Mesenchymal stem cell (in vitro differentiated cells and primary cell): ENCODE results near the gene NXPH1.
A peak's percentile ranks its signal among the peaks of the same experiment; 100 is the strongest.

ENCODE experiments used
- DNase-seq: peaks from one replicate; pipeline ENCODE4 v3.0.0-alpha.2; 2013
- H2AFZ ChIP-seq: one replicate; pipeline ENCODE4 v1.6.1; 2013; ENCODE audit warnings: low read depth, mild to moderate bottlenecking, control low read depth, inconsistent platforms, low read length, moderate library complexity
- H2AK5ac ChIP-seq: 2 replicates; pipeline ENCODE4 v1.6.1; 2013; ENCODE audit warnings: low read length, moderate library complexity, mild to moderate bottlenecking, inconsistent platforms; ENCODE audit not compliant: severe bottlenecking
- H2BK120ac ChIP-seq: one replicate; pipeline ENCODE4 v1.6.1; 2013; ENCODE audit warnings: low read depth, mild to moderate bottlenecking, inconsistent platforms, low read length, moderate library complexity
- H2BK12ac ChIP-seq, 2 experiments: one replicate each; pipeline ENCODE4 v1.6.1; 2013; ENCODE audit warnings: inconsistent platforms in 2 of 2, low read length in 2 of 2, mild to moderate bottlenecking in 2 of 2, moderate library complexity in 2 of 2, control low read depth in 1 of 2
- H2BK15ac ChIP-seq: one replicate; pipeline ENCODE4 v1.6.1; 2013; ENCODE audit warnings: mild to moderate bottlenecking, low read depth, inconsistent platforms; ENCODE audit not compliant: poor library complexity, severe bottlenecking
- H2BK5ac ChIP-seq: 2 replicates; pipeline ENCODE4 v1.6.1; 2013; ENCODE audit warnings: low read depth, mild to moderate bottlenecking, low read length, control low read depth, inconsistent platforms; ENCODE audit not compliant: poor library complexity, severe bottlenecking
- H3K14ac ChIP-seq, 2 experiments: one replicate each; pipeline ENCODE4 v1.6.1; 2013; ENCODE audit warnings: inconsistent platforms in 2 of 2, low read length in 2 of 2, control low read depth in 1 of 2, mild to moderate bottlenecking in 1 of 2, moderate library complexity in 1 of 2
- H3K18ac ChIP-seq, 2 experiments: one replicate each; pipeline ENCODE4 v1.6.1; 2013; ENCODE audit warnings: inconsistent platforms in 2 of 2, low read length in 2 of 2, control low read depth in 1 of 2, low read depth in 1 of 2, mild to moderate bottlenecking in 1 of 2
- H3K23ac ChIP-seq, 2 experiments: one replicate each; pipeline ENCODE4 v1.6.1; 2013; ENCODE audit warnings: inconsistent platforms in 2 of 2, low read length in 2 of 2, mild to moderate bottlenecking in 2 of 2, moderate library complexity in 2 of 2, control low read depth in 1 of 2
- H3K27ac ChIP-seq: 2 replicates; pipeline ENCODE4 v1.5.1; 2013; ENCODE audit warnings: mild to moderate bottlenecking, moderate library complexity, low read length, control low read depth, inconsistent platforms; ENCODE audit not compliant: poor library complexity, severe bottlenecking
- H3K27me3 ChIP-seq, 2 experiments: 2 replicates each; pipeline versions ENCODE4 v1.6.1 to v1.7.0; 2013; ENCODE audit warnings: low read length in 2 of 2, mild to moderate bottlenecking in 2 of 2, moderate library complexity in 2 of 2, control low read depth in 1 of 2, inconsistent platforms in 1 of 2; ENCODE audit not compliant: control insufficient read depth in 1 of 2, insufficient read depth in 1 of 2
- H3K36me3 ChIP-seq, 2 experiments: 2 replicates each; pipeline versions ENCODE4 v1.6.1 to v1.7.0; 2013; ENCODE audit warnings: low read length in 2 of 2, control low read depth in 1 of 2, inconsistent platforms in 1 of 2, low read depth in 1 of 2, mild to moderate bottlenecking in 1 of 2; ENCODE audit not compliant: insufficient read depth in 2 of 2, control insufficient read depth in 1 of 2
- H3K4ac ChIP-seq, 2 experiments: one replicate each; pipeline ENCODE4 v1.6.1; 2013; ENCODE audit warnings: inconsistent platforms in 2 of 2, low read length in 2 of 2, mild to moderate bottlenecking in 2 of 2, moderate library complexity in 2 of 2, control low read depth in 1 of 2, low read depth in 1 of 2
- H3K4me1 ChIP-seq: 2 replicates; pipeline ENCODE4 v1.6.1; 2013; ENCODE audit warnings: low read depth, low read length, control low read depth; ENCODE audit not compliant: control insufficient read depth, insufficient read depth
- H3K4me2 ChIP-seq: 2 replicates; pipeline ENCODE4 v1.6.1; 2013; ENCODE audit warnings: low read length, mild to moderate bottlenecking, inconsistent platforms; ENCODE audit not compliant: poor library complexity, severe bottlenecking
- H3K4me3 ChIP-seq, 2 experiments: 2 replicates each; pipeline versions ENCODE4 v1.5.1 to v1.7.0; 2013; ENCODE audit warnings: low read length in 2 of 2, mild to moderate bottlenecking in 2 of 2, control low read depth in 1 of 2, low read depth in 1 of 2; ENCODE audit not compliant: insufficient read depth in 1 of 2
- H3K79me1 ChIP-seq: replicated peaks from 2 replicates; pipeline ENCODE4 v1.6.1; 2013; ENCODE audit warnings: mild to moderate bottlenecking, control low read depth, low read length, inconsistent platforms; ENCODE audit not compliant: poor library complexity, severe bottlenecking
- H3K9ac ChIP-seq: 2 replicates; pipeline ENCODE4 v1.7.0; 2013; ENCODE audit warnings: mild to moderate bottlenecking, low read length, moderate library complexity
- H3K9me3 ChIP-seq: 2 replicates; pipeline ENCODE4 v1.7.0; 2013; ENCODE audit warnings: mild to moderate bottlenecking, low read length; ENCODE audit not compliant: control insufficient read depth
- H4K8ac ChIP-seq: one replicate; pipeline ENCODE4 v1.6.1; 2013; ENCODE audit warnings: inconsistent platforms, mild to moderate bottlenecking, low read length, moderate library complexity
- H4K91ac ChIP-seq: one replicate; pipeline ENCODE4 v1.6.1; 2013; ENCODE audit warnings: mild to moderate bottlenecking, low read length, inconsistent platforms
- WGBS: methylation state at CpG from one replicate; pipeline ENCODE4 v1.1.7; 2013; ENCODE audit warnings: mixed read lengths; 5-methylcytosine and 5-hydroxymethylcytosine counted together

NXPH1 gene

GRCh38 chr7:8442051-8442813 is 8.8 kb downstream of the NXPH1 start:
- H2BK120ac ChIP-seq = no peak overlapping the region
- H3K27ac ChIP-seq = no peak overlapping the region
- H3K9ac ChIP-seq = no peak overlapping the region
- H2BK12ac ChIP-seq = no peak overlapping the region
- WGBS = 2% methylated on average over 47 of the region's 51 CpGs
- H2AK5ac ChIP-seq = no peak overlapping the region
- no peak overlapping the region for H2BK5ac ChIP-seq
- no peak overlapping the region for H3K23ac ChIP-seq
- no peak overlapping the region for H2AFZ ChIP-seq
- H2BK15ac ChIP-seq = no peak overlapping the region
- H3K36me3 ChIP-seq = no peaks in the 10 kb centered on the region
- H3K4me3 ChIP-seq = no peak overlapping the region
- H3K4me1 ChIP-seq = peaks cover 15% of the 10 kb centered on the region
- no peaks in the 10 kb centered on the region for H3K79me1 ChIP-seq
- peak overlapping the region; percentile 6 for H3K4me2 ChIP-seq
- peaks cover 51 to 75% of the 10 kb centered on the region in 2 experiments for H3K27me3 ChIP-seq
- H3K18ac ChIP-seq = no peak overlapping the region
- H3K4ac ChIP-seq = no peak overlapping the region
- H4K8ac ChIP-seq = no peak overlapping the region
- no peak overlapping the region for H4K91ac ChIP-seq
- H3K9me3 ChIP-seq = no peaks in the 10 kb centered on the region
- H3K14ac ChIP-seq = no peak overlapping the region
- peak; percentile 6 for DNase-seq

GRCh38 chr7:8442814-8443304 is 9.4 kb downstream of the NXPH1 start:
- Histone ChIP-seq H3K4me3 (no peak overlapping the region), H4K8ac (no peak overlapping the region), H3K18ac (no peak overlapping the region), H4K91ac (no peak overlapping the region), H2BK5ac (no peak overlapping the region), H3K4ac (no peak overlapping the region), H3K4me1 (peaks cover 14% of the 10 kb centered on the region), H3K79me1 (no peaks in the 10 kb centered on the region), H3K14ac (no peak overlapping the region), H2AK5ac (no peak overlapping the region), H3K36me3 (no peaks in the 10 kb centered on the region), H3K4me2 (peak overlapping the region; percentile 36), H2BK15ac (no peak overlapping the region), H3K23ac (no peak overlapping the region), H3K9ac (no peak overlapping the region), H3K27ac (no peak overlapping the region), H2AFZ (no peak overlapping the region), H3K9me3 (no peaks in the 10 kb centered on the region), H2BK120ac (no peak overlapping the region), H3K27me3 (peaks cover 49 to 69% of the 10 kb centered on the region in 2 experiments), H2BK12ac (no peak overlapping the region)
- DNase-seq = peak; percentile 62
- whole genome bisulfite sequencing = 1% methylated on average over 38 of the region's 40 CpGs

- Histone ChIP-seq H3K9me3 (no peaks in the 10 kb centered on the region), H2BK15ac (no peak overlapping the region), H3K18ac (no peak overlapping the region), H2AFZ (no peak overlapping the region), H3K4me3 (peak overlapping the region in 1 of 2 experiments; percentile 44), H2AK5ac (no peak overlapping the region), H3K9ac (no peak overlapping the region), H3K23ac (no peak overlapping the region), H3K4me1 (peaks cover 14% of the 10 kb centered on the region), H4K8ac (no peak overlapping the region), H2BK120ac (no peak overlapping the region), H3K4me2 (no peak overlapping the region), H2BK5ac (no peak overlapping the region), H3K4ac (no peak overlapping the region), H2BK12ac (no peak overlapping the region), H3K27me3 (peaks cover 42 to 60% of the 10 kb centered on the region in 2 experiments), H3K14ac (no peak overlapping the region), H3K79me1 (no peaks in the 10 kb centered on the region), H3K27ac (no peak overlapping the region), H4K91ac (no peak overlapping the region), H3K36me3 (no peaks in the 10 kb centered on the region)
- peak; percentile 21 for DNase-seq
- 5% methylated on average over 49 of the region's 49 CpGs for WGBS
These were observed 10.4 kb downstream of the NXPH1 start for GRCh38 chr7:8443576-8444467.

GRCh38 chr7:8444468-8444769 is 11.0 kb downstream of the NXPH1 start:
- Histone ChIP-seq H3K4me3 (no peak overlapping the region), H3K79me1 (no peaks in the 10 kb centered on the region), H3K4me1 (peaks cover 14% of the 10 kb centered on the region), H2AFZ (no peak overlapping the region), H3K4ac (no peak overlapping the region), H2BK120ac (no peak overlapping the region), H3K23ac (no peak overlapping the region), H2BK5ac (no peak overlapping the region), H3K4me2 (no peak overlapping the region), H3K27ac (no peak overlapping the region), H2BK15ac (no peak overlapping the region), H4K91ac (no peak overlapping the region), H2BK12ac (no peak overlapping the region), H3K27me3 (peaks cover 42 to 57% of the 10 kb centered on the region in 2 experiments), H3K14ac (no peak overlapping the region), H3K9ac (no peak overlapping the region), H2AK5ac (no peak overlapping the region), H3K18ac (no peak overlapping the region), H3K9me3 (no peaks in the 10 kb centered on the region), H4K8ac (no peak overlapping the region), H3K36me3 (no peaks in the 10 kb centered on the region)
- no peak for DNase-seq
- WGBS = 60% methylated on average over 1 of the region's 7 CpGs
